GM12878 (cell line): ENCODE results near the gene PPP4R3B. TPM values are rescaled to one million over a fixed set of nuclear protein-coding genes. Genes with fewer than 3 reads are reported as not detected.

Experiments used
- ATAC-seq: fragments of 200-7000 bp; cut with Tn5 transposase; 3 replicates; pipeline ENCODE4 v1.9.1; 2020; ENCODE audit warnings: mild to moderate bottlenecking, moderate library complexity
- BruUV-seq: library from RNA; stranded (reverse); fragments of 400-500 nt; replicated peaks from 2 replicates; lab custom pipeline; 2021; lab: Mats Ljungman, UMichigan
- CTCF ChIA-PET: fragments of 300-600 bp; sonication (Branson Sonifier 250); formaldehyde crosslinking; extraction: SDS; loops from one replicate; lab custom pipeline; 2021; ENCODE audit warnings: inconsistent platforms; lab: Yijun Ruan, JAX
- POLR2A ChIA-PET: fragments of 350-600 bp; formaldehyde crosslinking; extraction: SDS; loops from one replicate; lab custom pipeline; 2021; ENCODE audit warnings: inconsistent platforms; lab: Charles Lee
- RAD21 ChIA-PET: fragments of 300-600 bp; sonication (Branson Sonifier 250); formaldehyde crosslinking; loops from one replicate; lab custom pipeline; 2023; ENCODE audit warnings: antibody characterized with exemption; ENCODE audit not compliant: unreplicated experiment; lab: Charles Lee
- SMC1A ChIA-PET: fragments of 300-600 bp; sonication (Branson Sonifier 250); formaldehyde crosslinking; loops from one replicate; lab custom pipeline; 2023; ENCODE audit not compliant: unreplicated experiment, uncharacterized antibody; lab: Charles Lee
- DNase-seq: peaks from one replicate; pipeline ENCODE4 v3.0.0-alpha.2; 2011; ENCODE audit warnings: low read depth, low spot score
- FAIRE-seq: peaks from 3 replicates; lab custom pipeline; 2011; peaks lifted over from hg19 to GRCh38; lab: Jason Lieb, UNC
- H2AFZ ChIP-seq: 2 replicates; pipeline ENCODE4 v1.6.0; 2011; ENCODE audit warnings: low read depth, low read length, control low read depth; ENCODE audit not compliant: control insufficient read depth
- H3K27ac ChIP-seq: 2 replicates; pipeline ENCODE4 v1.5.1; 2011; ENCODE audit warnings: control low read depth; ENCODE audit not compliant: control insufficient read depth, insufficient read depth
- H3K27me3 ChIP-seq, 2 experiments: replicated peaks in 1 of 2; 2 replicates each; pipeline versions ENCODE4 v1.6.0 to v1.6.1; 2011; ENCODE audit warnings: low read length in 1 of 2; ENCODE audit not compliant: control insufficient read depth in 2 of 2, insufficient read depth in 2 of 2
- H3K36me3 ChIP-seq, 2 experiments: 2 replicates each; pipeline ENCODE4 v1.5.1; 2011; ENCODE audit warnings: low read length in 1 of 2; ENCODE audit not compliant: control insufficient read depth in 2 of 2, insufficient read depth in 2 of 2
- H3K4me1 ChIP-seq: 2 replicates; pipeline ENCODE4 v1.6.1; 2011; ENCODE audit warnings: mild to moderate bottlenecking, low read length, moderate library complexity, mixed read lengths; ENCODE audit not compliant: control insufficient read depth, insufficient read depth
- H3K4me2 ChIP-seq: 2 replicates; pipeline ENCODE4 v1.6.0; 2011; ENCODE audit warnings: control low read depth; ENCODE audit not compliant: control insufficient read depth, insufficient read depth
- H3K4me3 ChIP-seq: fragments of 200-600 bp; sonication (generic); 2 replicates; pipeline ENCODE4 v1.5.1; 2016
- H3K79me2 ChIP-seq: 2 replicates; pipeline ENCODE4 v1.6.0; 2011; ENCODE audit warnings: low read length; ENCODE audit not compliant: control insufficient read depth, insufficient read depth
- H3K9ac ChIP-seq: 2 replicates; pipeline ENCODE4 v1.8.0; 2011; ENCODE audit warnings: low read length, control low read depth, mixed read lengths; ENCODE audit not compliant: control insufficient read depth, insufficient read depth
- H3K9me3 ChIP-seq: replicated peaks from 3 replicates; pipeline ENCODE4 v1.5.1; 2011; ENCODE audit warnings: mild to moderate bottlenecking, low read length; ENCODE audit not compliant: control insufficient read depth, insufficient read depth
- H4K20me1 ChIP-seq: 2 replicates; pipeline ENCODE4 v1.6.0; 2011; ENCODE audit not compliant: control insufficient read depth, insufficient read depth
- EP300 ChIP-seq, 2 experiments: fragments of 150-350 bp in 1 of 2; IDR thresholded peaks; 2 replicates each; pipeline ENCODE4 v1.6.1; 2011 to 2012; ENCODE audit warnings: low read depth in 2 of 2, low read length in 2 of 2, borderline replicate concordance in 1 of 2, improper control_type of control experiment in 1 of 2, inconsistent platforms in 1 of 2; ENCODE audit not compliant: control insufficient read depth in 1 of 2
- IKZF1 ChIP-seq: fragments of 450-650 bp; conservative IDR thresholded peaks from 2 replicates; pipeline ENCODE4 v1.6.1; 2017; ENCODE audit warnings: antibody characterized with exemption, mild to moderate bottlenecking
- KDM1A ChIP-seq: fragments of 200-600 bp; sonication (generic); IDR thresholded peaks from 2 replicates; pipeline ENCODE4 v1.6.1; 2016; ENCODE audit warnings: borderline replicate concordance
- MXI1 ChIP-seq: fragments of 150-350 bp; IDR thresholded peaks from 2 replicates; pipeline ENCODE4 v1.6.1; 2011; ENCODE audit warnings: low read depth, mild to moderate bottlenecking, inconsistent platforms, low read length, improper control_type of control experiment
- SMC3 ChIP-seq: IDR thresholded peaks from 2 replicates; pipeline ENCODE4 v1.6.1; 2011; ENCODE audit warnings: low read length, improper control_type of control experiment, borderline replicate concordance
- SUPT20H ChIP-seq: IDR thresholded peaks from 2 replicates; pipeline ENCODE4 v1.6.1; 2011; ENCODE audit warnings: low read depth, mild to moderate bottlenecking, low read length, moderate library complexity, borderline replicate concordance; ENCODE audit not compliant: control insufficient read depth
- ZBTB40 ChIP-seq: fragments of 450-650 bp; IDR thresholded peaks from 2 replicates; pipeline ENCODE4 v1.6.1; 2016; ENCODE audit warnings: mild to moderate bottlenecking, moderate library complexity, borderline replicate concordance
- ZNF207 ChIP-seq: fragments of 450-650 bp; IDR thresholded peaks from 2 replicates; pipeline ENCODE4 v1.6.1; 2014; ENCODE audit warnings: antibody characterized with exemption, mild to moderate bottlenecking, borderline replicate concordance
- ZNF24 ChIP-seq: fragments of 450-650 bp; IDR thresholded peaks from 2 replicates; pipeline ENCODE4 v1.6.1; 2017; ENCODE audit warnings: antibody characterized with exemption, mild to moderate bottlenecking
- ZZZ3 ChIP-seq: IDR thresholded peaks from 2 replicates; pipeline ENCODE4 v1.6.1; 2011; ENCODE audit warnings: low read depth; ENCODE audit not compliant: control insufficient read depth, insufficient read length
- WGBS: methylation state at CpG from one replicate; pipeline ENCODE4 v1.1.6; 2016; ENCODE audit warnings: low lambda C conversion rate; ENCODE audit not compliant: insufficient replicate concordance, insufficient coverage; ENCODE audit errors: missing lambda C conversion rate; 5-methylcytosine and 5-hydroxymethylcytosine counted together
- in situ Hi-C: fragments of 300-500 bp; cut with MboI; formaldehyde crosslinking; loops from 9 replicates; pipeline ENCODE4 v1.14.3; 2018; ENCODE audit warnings: mixed read lengths
- intact Hi-C: fragments of 100-400 bp; cut with micrococcal nuclease; formaldehyde crosslinking; loops from one replicate; pipeline ENCODE4 v1.14.2; 2022; ENCODE audit not compliant: unreplicated experiment
- polyA plus RNA-seq, 11 experiments: library from polyadenylated mRNA; depleted of rRNA in 4 of 11; unstranded in 6 of 11; stranded (reverse) in 5 of 11; fragments of >200 nt; fragmentation: Nextera tagmentation in 4 of 11; fragmentation: Illumina TruSeq in 1 of 11; extraction: Ambion mirVana in 4 of 11; extraction: Trizol in 1 of 11; gene quantifications; 1 replicate in 1 of 11; 2 replicates in 10 of 11; pipeline versions ENCODE4 v1.2.1 to v1.2.3, GENCODE V29; 2011 to 2016; ENCODE audit warnings: inconsistent platforms in 2 of 11, missing spikeins in 2 of 11, low read depth in 1 of 11
- total RNA-seq, 4 experiments: library from RNA; depleted of rRNA in 3 of 4; stranded (reverse); fragments of >200 nt in 3 of 4; fragmentation: Illumina TruSeq in 1 of 4; extraction: Trizol in 1 of 4; gene quantifications; 2 replicates each; pipeline versions ENCODE4 v1.2.1 to v1.2.3, GENCODE V29; 2013 to 2021

PPP4R3B gene
- total and polyA plus RNA-seq, 10 of the 15 experiments (the other 5 are each of a cell fraction or from before 2014, with no cell fraction given) = 10.9 to 70.1 (median 49.2) TPM

GRCh38 chr2:55560855-55561254 is 56.6 kb downstream of the PPP4R3B start:
- SMC1A ChIA-PET = no interaction called here
- Histone ChIP-seq H3K9me3 (peaks cover 3% of the 10 kb centered on the region; the same call in 2 of the 3 replicates), H3K4me3 (no peak overlapping the region), H3K27ac (no peak overlapping the region), H3K9ac (no peak overlapping the region), H3K27me3 (no peaks in the 10 kb centered on the region), H4K20me1 (no peaks in the 10 kb centered on the region), H3K4me1 (no peaks in the 10 kb centered on the region), H3K79me2 (no peaks in the 10 kb centered on the region), H3K36me3 (peaks cover 8 to 23% of the 10 kb centered on the region in 2 experiments), H3K4me2 (no peak overlapping the region), H2AFZ (no peak overlapping the region)
- FAIRE-seq (no peak), DNase-seq (no peak), ATAC-seq (no peak)
- intact Hi-C loops = no loop called here
- RAD21 ChIA-PET = no interaction called here
- POLR2A ChIA-PET = no interaction called here
- BruUV-seq = no TSS peak
- in situ Hi-C loops = no loop called here
- WGBS = 98% methylated on average over 3 of the region's 3 CpGs
- TF ChIP-seq MXI1 = no peak
- no peak for TF ChIP-seq SMC3
- no peak for TF ChIP-seq ZNF207
- TF ChIP-seq ZZZ3 = no peak
- TF ChIP-seq SUPT20H = no peak
- no peak for TF ChIP-seq ZBTB40
- no peak for TF ChIP-seq EP300 (IDR thresholded peaks at IDR 0.05; ENCODE audit: borderline replicate concordance in 1 of 2, control insufficient read depth in 1 of 2, low read depth in 2 of 2, low read length in 2 of 2)
- no peak for TF ChIP-seq IKZF1
- TF ChIP-seq ZNF24 = no peak
- TF ChIP-seq KDM1A = no peak
- CTCF ChIA-PET = no interaction called here
